ENCODE data around the gene MSLN.
"Not testable (repeated sequence)": the region's sequence is repeated elsewhere in the genome, so short reads cannot be mapped to it uniquely, and the experiment has no call there.

The MSLN gene

GRCh38 chr16:760065-760464, 469 bp upstream of the MSLN start:
- DNase-seq (ENCODE audit: low read depth): no peak

GRCh38 chr16:761625-762513, 1.3 kb downstream of the MSLN start:
- DNase-seq (ENCODE audit: low read depth): no peak

GRCh38 chr16:762595-763268, 2.2 kb downstream of the MSLN start:
- no peak for DNase-seq (ENCODE audit: low read depth)

- DNase-seq (ENCODE audit: low read depth): no peak
Measured at GRCh38 chr16:763369-764183, 3.0 kb downstream of the MSLN start.

GRCh38 chr16:764184-764750, 3.7 kb downstream of the MSLN start:
- DNase-seq (ENCODE audit: low read depth): no peak

- no peak for DNase-seq (ENCODE audit: low read depth)
Measured at GRCh38 chr16:764848-765487, 4.4 kb downstream of the MSLN start.

- no peak for DNase-seq (ENCODE audit: low read depth)
Measured at GRCh38 chr16:765488-765865, 4.9 kb downstream of the MSLN start.

- DNase-seq (ENCODE audit: low read depth): no peak
Measured at GRCh38 chr16:766008-766819, 5.7 kb downstream of the MSLN start.

- DNase-seq (ENCODE audit: low read depth): no peak
Measured at GRCh38 chr16:766820-767640, 6.5 kb downstream of the MSLN start.

GRCh38 chr16:767743-768235, 7.3 kb downstream of the MSLN start:
- no peak for DNase-seq (ENCODE audit: low read depth)

GRCh38 chr16:768428-768827, 7.9 kb downstream of the MSLN start:
- DNase-seq (ENCODE audit: low read depth): no peak

GRCh38 chr16:769184-769784, 8.8 kb downstream of the MSLN start:
- no peak for DNase-seq (ENCODE audit: low read depth)

GRCh38 chr16:769934-770333, 9.4 kb downstream of the MSLN start:
- DNase-seq (ENCODE audit: low read depth): no peak

- no peak for DNase-seq (ENCODE audit: low read depth)
Measured at GRCh38 chr16:770411-770810, 9.9 kb downstream of the MSLN start.

- no peak for DNase-seq (ENCODE audit: low read depth)
Measured at GRCh38 chr16:772959-773358, 12.4 kb downstream of the MSLN start.

- DNase-seq (ENCODE audit: low read depth): no peak
Measured at GRCh38 chr16:774086-775001, 13.8 kb downstream of the MSLN start.

- no peak for DNase-seq (ENCODE audit: low read depth)
Measured at GRCh38 chr16:775236-775796, 14.8 kb downstream of the MSLN start.

- not testable (repeated sequence) for DNase-seq (ENCODE audit: low read depth)
Measured at GRCh38 chr16:776298-776697, 15.8 kb downstream of the MSLN start.

Data from amniotic epithelial cell (primary cell).